ENCODE data around the gene MYO1D. TPM values are rescaled to one million over a fixed set of nuclear protein-coding genes. Genes with fewer than 3 reads are reported as not detected.

Gene MYO1D
- total RNA-seq, 2 experiments from 2014 or later, result 2.0 to 2.2 TPM

DNA sequence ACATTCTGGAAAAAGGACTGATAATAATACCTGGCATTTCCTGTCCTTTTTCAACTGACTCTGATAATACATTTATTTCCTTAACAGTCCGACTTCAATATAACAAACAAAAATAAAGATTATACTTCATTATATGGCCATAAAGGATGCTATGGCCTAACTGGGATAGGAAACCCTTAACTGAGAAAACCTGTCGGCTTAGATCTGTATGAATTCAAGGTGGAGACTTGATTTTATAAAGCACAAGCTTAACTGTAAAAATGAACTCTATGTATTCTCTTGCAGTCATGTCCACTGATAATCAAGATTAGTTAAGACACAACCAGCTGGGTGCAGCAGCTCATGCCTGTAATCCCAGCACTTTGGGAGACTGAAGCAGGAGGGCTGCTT, 102.2 kb downstream of the MYO1D start:
- no peaks in the 10 kb centered on the region for H3K36me3 Mint-ChIP-seq (ENCODE audit: low read depth)
- no peak overlapping the region for H3K27ac Mint-ChIP-seq
- no peaks in the 10 kb centered on the region for H3K27me3 Mint-ChIP-seq
- H3K4me1 Mint-ChIP-seq, result no peaks in the 10 kb centered on the region
- no peak overlapping the region for H3K4me3 Mint-ChIP-seq
- ChIA-PET CTCF (interaction anchor here (0.6 to 0.8 kb wide), 3 partner anchors 8 to 103 kb away, joined by 3 read pairs; no protein-coding TSS in a partner anchor), POLR2A (no interaction called here)
- no peak for DNase-seq
- no peaks in the 10 kb centered on the region for H3K9me3 Mint-ChIP-seq

DNA sequence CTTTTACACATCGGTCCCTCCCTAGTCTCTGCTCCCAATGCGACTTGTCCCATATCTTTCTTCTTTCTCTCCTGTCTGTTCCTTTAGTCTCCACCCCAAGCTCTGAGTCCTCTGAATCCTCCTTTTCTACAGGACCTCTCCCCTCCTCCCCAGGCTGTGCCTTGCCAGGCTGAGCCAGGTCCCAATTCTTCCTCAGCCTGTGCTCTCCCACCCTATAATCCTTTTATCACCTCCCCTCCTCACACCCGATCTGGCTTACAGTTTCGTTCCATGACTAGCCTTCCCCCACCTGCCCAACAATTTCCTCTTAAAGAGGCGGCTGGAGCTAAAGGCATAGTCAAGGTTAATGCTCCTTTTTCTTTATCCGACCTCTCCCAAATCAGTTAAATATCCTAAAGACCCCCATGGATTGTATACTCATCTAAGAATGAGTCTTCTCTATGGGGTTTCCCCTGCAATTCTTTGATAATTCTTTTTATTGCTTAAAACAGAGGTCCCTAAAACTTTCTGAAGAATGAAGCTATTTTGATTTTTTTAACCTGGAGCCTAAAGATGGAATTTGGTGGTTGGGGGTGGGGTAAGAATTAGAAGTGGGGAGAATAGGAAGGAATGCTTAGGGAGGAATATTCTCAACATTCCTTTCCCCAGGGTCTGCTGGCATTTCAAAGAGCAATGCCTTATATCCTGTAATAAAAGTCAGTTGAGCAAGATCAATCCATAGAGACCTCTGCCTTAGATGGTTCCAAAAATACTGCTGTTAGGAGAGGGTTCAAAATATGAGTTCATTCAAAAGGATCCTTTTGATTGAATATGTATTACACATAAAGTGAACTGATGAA, 102.8 kb downstream of the MYO1D start:
- POLR2A ChIA-PET, result no interaction called here
- H3K4me3 Mint-ChIP-seq, result no peak overlapping the region
- H3K4me1 Mint-ChIP-seq, result no peaks in the 10 kb centered on the region
- DNase-seq, result no peak
- CTCF ChIA-PET, result interaction anchor here (0.6 to 0.8 kb wide), 2 partner anchors 9 to 103 kb away, joined by 3 read pairs; no protein-coding TSS in a partner anchor
- H3K36me3 Mint-ChIP-seq (ENCODE audit: low read depth), result no peaks in the 10 kb centered on the region
- no peak overlapping the region for H3K27ac Mint-ChIP-seq
- no peaks in the 10 kb centered on the region for H3K9me3 Mint-ChIP-seq
- H3K27me3 Mint-ChIP-seq, result no peaks in the 10 kb centered on the region

- POLR2A ChIA-PET, result no interaction called here
- H3K4me1 Mint-ChIP-seq, result no peaks in the 10 kb centered on the region
- no peak for DNase-seq
- H3K4me3 Mint-ChIP-seq, result no peak overlapping the region
- CTCF ChIA-PET, result interaction anchor here (2.0 kb wide), 1 partner anchor 105 kb away, joined by 6 read pairs; the partner anchor contains the start of gene MYO1D
- H3K36me3 Mint-ChIP-seq (ENCODE audit: low read depth), result no peaks in the 10 kb centered on the region
- H3K27me3 Mint-ChIP-seq, result no peaks in the 10 kb centered on the region
- no peak overlapping the region for H3K27ac Mint-ChIP-seq
- H3K9me3 Mint-ChIP-seq, result no peaks in the 10 kb centered on the region
These were observed 104.4 kb downstream of the MYO1D start for GRCh38 chr17:32772453-32773025.

GRCh38 chr17:32771396-32771795, 105.5 kb downstream of the MYO1D start:
- ChIA-PET CTCF (interaction anchor here (2.0 kb wide), 1 partner anchor 106 kb away, joined by 6 read pairs; the partner anchor contains the start of gene MYO1D), POLR2A (no interaction called here)
- Mint-ChIP-seq H3K4me1 (no peaks in the 10 kb centered on the region), H3K4me3 (no peak overlapping the region), H3K9me3 (no peaks in the 10 kb centered on the region), H3K27me3 (no peaks in the 10 kb centered on the region), H3K36me3 (ENCODE audit: low read depth) (no peaks in the 10 kb centered on the region), H3K27ac (no peak overlapping the region)
- DNase-seq, result no peak

DNA sequence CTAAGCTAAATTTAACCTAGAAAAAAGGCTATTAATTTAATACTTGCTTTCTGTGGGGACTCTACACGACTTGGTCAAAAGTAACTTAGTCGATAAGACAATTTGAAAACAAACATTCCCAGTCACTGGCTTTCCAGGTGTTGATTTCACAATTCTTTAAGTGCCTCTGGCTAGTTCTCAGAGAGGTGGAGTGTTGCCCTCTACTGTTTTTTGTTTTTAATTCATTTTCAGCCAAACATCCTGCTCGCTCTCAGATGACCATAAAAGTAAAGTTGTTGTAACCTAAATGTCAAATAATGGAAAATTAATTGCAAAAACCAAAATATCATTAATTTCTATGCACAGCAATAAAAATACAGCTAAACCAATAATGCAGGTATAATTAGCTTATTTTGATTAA, 107.1 kb downstream of the MYO1D start:
- Mint-ChIP-seq H3K27ac (no peak overlapping the region), H3K36me3 (ENCODE audit: low read depth) (no peaks in the 10 kb centered on the region), H3K9me3 (no peaks in the 10 kb centered on the region), H3K27me3 (no peaks in the 10 kb centered on the region), H3K4me3 (no peak overlapping the region), H3K4me1 (no peaks in the 10 kb centered on the region)
- POLR2A ChIA-PET, result no interaction called here
- DNase-seq, result no peak
- CTCF ChIA-PET, result no interaction called here

DNA sequence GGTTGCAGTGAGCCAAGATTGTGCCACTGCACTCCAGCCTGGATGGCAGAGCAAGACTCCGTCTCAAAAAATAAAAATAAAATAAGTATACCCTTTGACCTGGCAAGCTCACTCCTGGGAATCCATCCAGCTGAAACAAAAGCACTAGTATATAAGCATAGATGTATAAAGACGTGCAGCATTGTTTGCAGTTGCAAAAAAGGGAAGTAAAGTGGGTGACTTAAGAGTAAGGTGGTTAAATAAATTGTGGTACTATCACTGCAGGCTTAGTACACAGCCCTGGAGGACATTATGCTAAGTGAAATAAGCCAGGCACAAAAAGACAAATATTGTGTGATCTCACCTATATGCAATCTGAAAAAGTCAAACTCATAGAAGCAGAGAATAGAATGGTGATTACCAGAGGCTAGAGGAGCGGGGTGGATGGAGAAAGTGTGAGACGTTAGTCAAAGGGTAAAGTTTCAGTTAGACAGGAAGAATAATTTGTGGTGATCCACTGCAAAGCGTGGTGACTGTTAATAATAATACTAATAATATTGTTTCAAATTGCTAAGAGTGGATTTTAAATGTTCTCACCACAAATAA, 113.0 kb downstream of the MYO1D start:
- Mint-ChIP-seq H3K9me3 (no peaks in the 10 kb centered on the region), H3K4me1 (peaks cover 9% of the 10 kb centered on the region), H3K27me3 (no peaks in the 10 kb centered on the region), H3K36me3 (ENCODE audit: low read depth) (no peaks in the 10 kb centered on the region), H3K27ac (no peak overlapping the region), H3K4me3 (no peak overlapping the region)
- ChIA-PET CTCF (no interaction called here), POLR2A (no interaction called here)
- DNase-seq, result no peak

- Mint-ChIP-seq H3K9me3 (no peaks in the 10 kb centered on the region), H3K4me1 (peaks cover 9% of the 10 kb centered on the region), H3K27ac (no peak overlapping the region), H3K36me3 (ENCODE audit: low read depth) (no peaks in the 10 kb centered on the region), H3K4me3 (no peak overlapping the region), H3K27me3 (no peaks in the 10 kb centered on the region)
- no peak for DNase-seq
- ChIA-PET CTCF (no interaction called here), POLR2A (no interaction called here)
These were observed 117.4 kb downstream of the MYO1D start for GRCh38 chr17:32759476-32759875.

- H3K4me1 Mint-ChIP-seq, result peaks cover 9% of the 10 kb centered on the region
- H3K4me3 Mint-ChIP-seq, result no peak overlapping the region
- H3K9me3 Mint-ChIP-seq, result no peaks in the 10 kb centered on the region
- no peaks in the 10 kb centered on the region for H3K27me3 Mint-ChIP-seq
- no peaks in the 10 kb centered on the region for H3K36me3 Mint-ChIP-seq (ENCODE audit: low read depth)
- ChIA-PET CTCF (no interaction called here), POLR2A (no interaction called here)
- DNase-seq, result no peak
- no peak overlapping the region for H3K27ac Mint-ChIP-seq
These were observed 119.0 kb downstream of the MYO1D start for GRCh38 chr17:32757963-32758362.

GRCh38 chr17:32756696-32757095, 120.2 kb downstream of the MYO1D start:
- POLR2A ChIA-PET, result no interaction called here
- Mint-ChIP-seq H3K36me3 (ENCODE audit: low read depth) (no peaks in the 10 kb centered on the region), H3K4me3 (no peak overlapping the region), H3K27me3 (no peaks in the 10 kb centered on the region), H3K4me1 (peaks cover 9% of the 10 kb centered on the region), H3K27ac (no peak overlapping the region), H3K9me3 (no peaks in the 10 kb centered on the region)
- DNase-seq, result no peak
- CTCF ChIA-PET, result no interaction called here

DNA sequence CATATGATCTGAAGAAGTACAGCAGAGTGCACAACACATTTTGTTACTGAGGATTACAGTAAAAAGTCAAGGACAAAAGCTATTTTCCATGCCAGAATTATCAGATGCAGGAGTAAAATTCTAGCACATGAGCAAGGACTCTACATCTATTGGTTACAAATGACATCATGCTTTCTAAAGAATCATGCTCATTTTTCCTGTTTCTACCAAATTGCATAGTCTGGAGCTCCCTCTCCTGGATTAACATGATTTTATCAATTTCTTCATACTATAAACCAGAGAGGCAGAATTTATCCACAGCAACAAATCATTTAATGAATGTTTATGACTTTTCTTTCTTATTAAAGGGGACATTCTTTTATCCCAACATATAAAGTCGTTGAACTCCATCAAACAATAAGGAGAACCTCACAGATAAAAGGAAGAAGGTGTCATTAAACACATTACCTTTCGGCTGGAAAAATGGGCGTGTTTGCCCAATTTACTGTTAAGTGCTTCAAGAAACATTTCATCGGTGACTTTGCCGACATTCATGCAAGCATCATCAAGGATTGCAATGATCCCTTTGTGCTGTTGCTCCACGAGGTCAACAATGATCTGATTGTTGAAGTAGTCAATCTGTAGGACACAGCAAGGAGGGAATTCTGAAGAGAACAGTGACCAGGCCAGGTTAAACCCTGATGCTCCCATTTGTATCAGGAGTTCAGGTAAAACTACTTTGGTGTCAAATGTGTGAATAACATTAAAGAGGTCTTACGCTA, 121.7 kb downstream of the MYO1D start:
- H3K4me3 Mint-ChIP-seq, result no peak overlapping the region
- peak; percentile 7 for DNase-seq
- H3K27ac Mint-ChIP-seq, result no peak overlapping the region
- no peaks in the 10 kb centered on the region for H3K27me3 Mint-ChIP-seq
- peaks cover 9% of the 10 kb centered on the region for H3K4me1 Mint-ChIP-seq
- H3K36me3 Mint-ChIP-seq (ENCODE audit: low read depth), result no peaks in the 10 kb centered on the region
- no peaks in the 10 kb centered on the region for H3K9me3 Mint-ChIP-seq
- POLR2A ChIA-PET, result no interaction called here
- CTCF ChIA-PET, result interaction anchor here (1.0 to 1.1 kb wide), 2 partner anchors 97 to 293 kb away, joined by 3 to 4 read pairs; no protein-coding TSS in a partner anchor

DNA sequence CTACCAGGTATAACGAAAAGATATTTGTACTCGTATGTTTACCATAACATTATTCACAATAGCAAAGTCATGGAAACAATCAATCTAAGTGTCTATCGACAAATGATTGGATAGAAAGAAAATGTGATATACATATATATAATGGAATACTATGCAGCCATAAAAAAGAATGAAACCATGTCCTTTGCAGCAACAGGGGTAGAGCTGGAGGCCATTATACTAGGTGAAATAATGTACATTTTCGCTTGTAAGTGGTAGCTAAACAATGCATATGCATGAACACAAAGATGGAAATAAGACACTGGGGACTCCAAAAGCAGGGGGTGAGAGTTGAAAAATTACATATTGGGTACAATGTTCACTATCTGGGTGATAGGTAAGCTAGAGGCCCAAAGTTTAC, 124.0 kb downstream of the MYO1D start:
- H3K4me1 Mint-ChIP-seq, result no peaks in the 10 kb centered on the region
- DNase-seq, result no peak
- no peak overlapping the region for H3K27ac Mint-ChIP-seq
- H3K27me3 Mint-ChIP-seq, result no peaks in the 10 kb centered on the region
- H3K4me3 Mint-ChIP-seq, result no peak overlapping the region
- H3K36me3 Mint-ChIP-seq (ENCODE audit: low read depth), result no peaks in the 10 kb centered on the region
- ChIA-PET CTCF (interaction anchor here (1.2 kb wide), 1 partner anchor 291 kb away, joined by 4 read pairs; no protein-coding TSS in a partner anchor), POLR2A (no interaction called here)
- no peaks in the 10 kb centered on the region for H3K9me3 Mint-ChIP-seq

DNA sequence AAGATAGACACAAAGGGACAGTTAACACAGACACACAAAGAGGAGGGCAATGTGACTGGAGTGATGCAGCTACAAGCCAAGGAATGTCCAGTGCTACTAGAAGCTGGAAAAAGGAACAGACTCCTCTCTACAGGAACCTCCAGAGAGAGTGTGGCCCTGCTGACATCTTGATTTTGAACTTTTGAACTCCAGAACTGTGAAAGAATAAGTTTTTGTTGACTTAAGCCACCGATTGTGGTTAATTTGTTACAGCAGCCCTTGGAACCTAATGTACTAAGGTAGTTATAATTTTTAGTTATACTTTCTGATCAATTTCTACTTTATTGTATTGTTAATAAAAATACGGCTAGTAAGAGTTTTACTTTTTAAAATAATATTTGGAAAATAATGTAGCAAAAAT, 129.1 kb downstream of the MYO1D start:
- H3K27ac Mint-ChIP-seq, result no peak overlapping the region
- H3K4me3 Mint-ChIP-seq, result no peak overlapping the region
- H3K9me3 Mint-ChIP-seq, result no peaks in the 10 kb centered on the region
- H3K27me3 Mint-ChIP-seq, result no peaks in the 10 kb centered on the region
- CTCF ChIA-PET, result no interaction called here
- DNase-seq, result no peak
- no peaks in the 10 kb centered on the region for H3K36me3 Mint-ChIP-seq (ENCODE audit: low read depth)
- POLR2A ChIA-PET, result no interaction called here
- no peaks in the 10 kb centered on the region for H3K4me1 Mint-ChIP-seq

DNA sequence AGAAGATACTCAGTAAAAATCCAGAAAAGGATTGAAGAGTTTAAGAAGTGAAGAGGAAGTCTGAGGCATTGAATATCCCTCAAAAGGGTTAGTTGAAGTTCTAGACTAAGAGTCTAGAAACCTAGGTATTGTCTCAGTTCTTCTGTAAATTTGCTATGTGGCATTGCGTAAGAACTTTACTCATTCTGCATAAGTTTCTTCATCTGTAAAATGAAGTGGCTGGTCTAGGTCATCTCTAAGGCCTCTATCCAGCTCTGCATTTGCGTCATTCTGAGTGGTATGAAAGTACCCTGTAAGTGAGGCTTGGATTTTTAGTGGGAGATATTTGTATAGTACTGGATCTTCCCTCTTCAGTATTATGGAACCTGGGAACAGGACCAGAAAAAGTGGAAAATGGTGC, 130.2 kb downstream of the MYO1D start:
- Mint-ChIP-seq H3K36me3 (ENCODE audit: low read depth) (no peaks in the 10 kb centered on the region), H3K4me1 (no peaks in the 10 kb centered on the region), H3K27ac (no peak overlapping the region), H3K4me3 (no peak overlapping the region), H3K9me3 (no peaks in the 10 kb centered on the region), H3K27me3 (no peaks in the 10 kb centered on the region)
- no peak for DNase-seq
- POLR2A ChIA-PET, result no interaction called here
- CTCF ChIA-PET, result no interaction called here
